Raji (cell line): ENCODE results near the gene RNU6-8.
A peak's percentile ranks its signal among the peaks of the same experiment; 100 is the strongest.

Experiments
- POLR2A ChIP-seq: IDR thresholded peaks from 2 replicates; pipeline ENCODE4 v1.6.1; 2011; ENCODE audit warnings: low read depth, low read length, control low read depth; ENCODE audit not compliant: insufficient read depth

RNU6-8 gene

DNA sequence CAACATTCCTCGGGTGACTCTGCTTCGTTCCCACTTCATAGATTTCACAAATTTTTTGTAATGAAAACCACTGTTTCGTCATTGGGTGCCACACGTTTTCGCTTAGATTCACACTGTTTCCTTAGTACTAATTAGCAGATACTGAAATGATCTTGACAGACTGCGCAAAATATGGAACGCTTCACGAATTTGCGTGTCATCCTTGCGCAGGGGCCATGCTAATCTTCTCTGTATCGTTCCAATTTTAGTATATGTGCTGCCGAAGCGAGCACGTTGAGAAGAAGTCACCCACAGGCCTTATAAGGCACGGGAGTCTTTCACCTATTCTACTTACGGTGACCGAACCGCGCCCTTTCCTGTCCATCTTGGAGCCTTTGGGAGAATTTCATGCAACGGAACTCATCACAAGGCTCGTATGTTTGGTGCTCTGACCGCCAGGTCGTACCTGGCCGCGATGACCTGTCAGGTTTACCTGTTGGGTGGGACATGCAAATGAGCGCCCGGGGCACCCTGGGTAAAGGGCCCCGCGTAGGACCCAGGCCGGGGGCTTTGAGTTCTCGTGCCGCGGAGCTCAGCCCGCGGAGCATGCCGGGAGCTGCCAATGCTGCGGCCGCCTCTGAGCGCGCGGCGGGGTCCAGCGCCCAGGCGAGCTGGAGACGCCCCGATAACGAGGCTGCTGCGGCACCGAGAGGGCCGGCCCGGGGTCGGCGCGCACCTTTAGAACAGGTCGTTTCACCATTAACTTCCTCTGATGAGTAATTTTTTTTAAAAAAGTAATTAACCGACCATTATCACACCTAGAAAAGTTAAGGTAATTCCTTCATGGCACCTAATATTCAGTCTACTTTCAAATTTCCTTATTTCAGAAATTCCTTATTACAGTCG, at the start of gene RNU6-8:
TSS of gene RNU6-8 (minus strand) at position 272 of the 885 bp plus-strand sequence.
- peak; percentile 50 for TF ChIP-seq POLR2A

DNA sequence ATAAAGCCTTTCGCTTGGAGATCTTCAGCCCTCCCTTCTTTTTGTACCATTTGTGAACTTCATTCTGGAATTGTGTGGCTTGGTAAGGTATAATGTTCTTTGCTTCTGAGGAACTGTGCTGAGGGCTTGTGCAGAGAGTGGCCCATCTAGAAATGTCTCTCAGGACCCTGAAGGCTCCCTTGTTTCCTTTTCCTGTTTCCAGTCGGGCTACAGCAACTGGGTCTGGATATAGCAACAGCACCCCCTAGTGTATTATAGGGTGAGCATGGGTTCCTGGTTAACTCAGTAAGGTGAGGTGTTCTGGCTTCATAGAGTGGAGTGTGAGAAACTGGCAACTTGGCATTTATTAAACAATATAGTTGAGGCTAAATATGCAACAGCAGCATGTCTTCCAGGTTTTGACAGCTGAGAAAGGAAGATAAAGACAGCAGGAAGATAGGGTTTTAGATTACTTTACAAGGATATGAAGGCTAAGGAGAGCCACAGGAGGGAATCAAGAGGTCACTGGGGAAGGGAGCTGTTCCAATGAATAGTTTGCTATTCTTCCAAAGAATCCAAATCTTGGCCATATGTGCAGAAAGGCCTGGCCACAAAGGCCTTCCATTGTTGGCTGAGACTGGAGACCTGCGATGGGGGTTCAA, 49.1 kb upstream of the RNU6-8 start:
- no peak for TF ChIP-seq POLR2A

DNA sequence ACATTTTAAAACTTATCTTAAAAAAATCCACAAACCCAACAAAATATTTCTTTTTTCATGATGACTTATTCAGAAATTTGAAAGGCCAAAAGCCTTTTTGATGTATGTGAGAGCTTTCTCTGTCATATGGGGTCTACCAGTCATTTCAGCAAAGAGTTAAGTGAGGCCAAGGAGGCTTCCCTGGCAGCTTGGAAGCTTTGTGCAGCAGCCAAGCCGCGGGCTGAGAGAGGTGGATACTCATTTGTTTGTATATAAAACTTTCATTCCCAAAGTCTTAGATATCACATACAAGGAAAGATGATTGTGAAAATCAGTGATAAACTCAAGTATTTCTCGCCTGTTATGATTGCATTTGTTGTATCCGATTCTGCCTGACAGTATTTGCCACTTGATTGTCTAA, 48.5 kb upstream of the RNU6-8 start:
- no peak for TF ChIP-seq POLR2A

DNA sequence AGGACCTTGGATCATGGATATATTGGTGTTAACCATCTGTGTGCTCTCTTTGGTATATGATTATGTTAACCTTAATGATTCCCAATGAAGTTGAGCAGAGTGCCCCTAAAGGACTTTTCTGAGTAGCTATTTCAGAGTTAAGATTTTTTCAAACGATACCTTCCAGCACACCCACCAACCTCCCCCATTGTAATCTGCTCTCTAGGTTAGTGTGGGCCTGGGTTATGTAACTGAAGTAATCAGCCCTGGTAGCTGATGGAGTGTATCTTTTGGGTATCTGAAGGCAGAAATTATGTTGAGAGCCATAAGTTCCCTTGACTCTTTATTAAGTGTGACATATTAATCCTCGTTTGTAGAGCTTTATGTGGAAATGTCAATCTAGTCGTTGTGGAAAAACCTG, 47.6 kb upstream of the RNU6-8 start:
- TF ChIP-seq POLR2A = no peak

DNA sequence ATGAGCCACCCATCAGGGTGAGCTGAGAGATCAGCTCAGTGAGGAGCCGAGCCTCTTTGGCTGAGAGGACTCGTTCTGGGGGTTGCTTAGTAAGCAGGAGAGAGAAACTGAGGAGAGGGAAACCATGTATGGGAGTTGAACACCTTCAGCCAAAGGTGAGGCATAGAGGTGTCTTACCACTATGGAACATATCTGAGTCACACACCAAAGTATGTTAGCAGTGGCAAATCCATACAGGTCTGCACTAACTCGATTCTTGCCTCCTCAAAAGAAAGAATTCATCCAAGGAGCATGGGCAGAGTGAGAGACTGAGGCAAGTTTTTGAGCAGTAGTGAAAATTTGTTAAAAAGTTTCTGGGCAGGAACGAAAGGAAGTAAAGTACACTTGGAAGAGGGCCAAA, 46.7 kb upstream of the RNU6-8 start:
- TF ChIP-seq POLR2A = no peak

DNA sequence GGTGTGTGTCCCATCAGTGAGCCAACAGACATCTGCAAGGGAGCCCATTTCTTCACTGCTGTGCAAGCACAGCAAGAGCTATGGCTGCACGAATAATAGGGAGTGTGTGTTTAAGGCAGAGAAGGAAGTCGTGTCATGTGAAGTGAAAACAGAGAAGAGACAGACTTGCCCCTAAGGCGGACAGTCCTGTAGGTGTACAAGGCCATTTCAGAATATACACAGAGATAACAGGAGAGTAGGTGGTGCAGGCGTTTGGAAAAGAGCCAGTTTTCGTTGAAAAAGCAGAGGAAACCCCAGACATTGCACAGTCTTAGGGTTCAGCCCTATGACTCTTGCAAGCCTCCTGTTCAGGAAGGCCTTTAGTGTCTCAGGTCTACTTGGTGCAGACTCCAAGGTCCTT, 46.3 kb upstream of the RNU6-8 start:
- no peak for TF ChIP-seq POLR2A

DNA sequence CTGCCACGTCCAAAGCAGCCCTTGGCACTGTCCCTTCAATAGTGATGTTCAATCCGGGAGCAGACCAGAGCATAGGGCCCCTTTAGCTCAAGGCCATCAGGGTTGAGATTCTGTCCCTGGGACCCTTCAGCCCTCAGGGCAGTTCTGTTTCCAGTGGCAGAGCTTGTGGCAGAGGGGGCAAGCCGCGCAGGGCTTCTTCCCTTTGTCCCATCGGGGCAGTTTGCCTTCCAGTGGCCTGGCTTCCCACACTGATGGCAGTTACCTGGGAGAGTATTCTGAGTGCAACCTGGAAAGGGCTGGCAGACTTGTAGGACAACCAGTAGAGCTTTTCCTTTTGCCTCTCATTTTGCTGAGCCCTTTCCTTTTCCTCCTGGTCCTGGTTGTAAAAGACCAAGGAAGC, 43.7 kb upstream of the RNU6-8 start:
- no peak for TF ChIP-seq POLR2A

DNA sequence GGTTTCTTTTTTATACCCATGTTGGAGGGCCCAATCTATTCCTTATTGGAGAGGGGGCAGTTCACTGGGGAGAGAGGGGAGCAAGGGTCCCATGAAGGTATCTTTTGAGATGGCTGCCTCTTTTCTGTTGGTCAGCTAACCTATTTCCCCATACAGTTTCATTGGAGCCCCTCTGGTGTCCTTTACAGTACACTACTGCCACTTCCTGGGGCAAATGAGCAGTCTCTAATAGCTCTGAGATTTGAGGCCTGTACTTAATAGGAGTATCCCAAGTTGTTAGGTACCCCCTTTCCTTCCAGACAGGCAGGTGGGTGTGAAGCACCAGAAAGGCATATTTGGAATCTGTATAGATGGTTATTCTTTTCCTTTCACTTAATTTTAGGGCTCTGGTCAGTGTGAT, 41.3 kb upstream of the RNU6-8 start:
- no peak for TF ChIP-seq POLR2A

DNA sequence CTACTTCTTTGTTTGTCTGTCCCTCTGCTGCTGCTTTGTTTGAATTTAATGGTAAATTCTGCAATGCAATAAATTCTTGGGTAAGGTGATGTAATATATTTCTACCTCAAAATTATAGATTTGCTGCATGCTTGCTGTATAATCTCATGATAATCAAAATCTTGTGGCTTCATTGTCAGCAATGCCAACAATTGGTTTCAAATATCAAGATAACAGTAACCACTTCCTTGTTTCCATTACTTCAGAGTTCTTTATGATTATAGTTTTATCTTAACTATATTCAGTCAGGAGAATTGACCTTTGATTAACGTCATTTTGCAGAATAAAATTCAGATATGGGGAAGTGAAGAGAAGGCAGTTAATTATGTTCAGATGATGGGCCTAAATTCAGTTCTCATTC, 30.2 kb upstream of the RNU6-8 start:
- no peak for TF ChIP-seq POLR2A

DNA sequence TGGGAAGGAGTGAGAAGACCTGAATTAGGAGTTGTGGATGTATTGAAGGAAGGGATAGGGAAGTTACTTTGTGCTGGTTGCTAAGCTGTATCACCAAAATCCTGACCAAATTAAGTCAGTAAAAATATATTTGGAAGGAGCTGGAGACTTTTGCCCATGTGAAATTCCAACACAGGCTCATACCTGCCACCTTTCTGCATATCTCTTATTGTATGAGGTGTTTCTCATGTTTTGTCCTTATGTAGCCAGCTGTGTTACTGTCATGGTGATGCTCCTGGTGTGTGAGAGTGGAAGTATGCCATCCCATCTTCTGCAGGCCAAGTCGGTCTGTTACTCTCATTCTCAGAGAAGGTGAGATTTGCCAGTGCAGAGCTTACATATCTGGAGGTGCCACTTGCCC, 29.4 kb upstream of the RNU6-8 start:
- no peak for TF ChIP-seq POLR2A

DNA sequence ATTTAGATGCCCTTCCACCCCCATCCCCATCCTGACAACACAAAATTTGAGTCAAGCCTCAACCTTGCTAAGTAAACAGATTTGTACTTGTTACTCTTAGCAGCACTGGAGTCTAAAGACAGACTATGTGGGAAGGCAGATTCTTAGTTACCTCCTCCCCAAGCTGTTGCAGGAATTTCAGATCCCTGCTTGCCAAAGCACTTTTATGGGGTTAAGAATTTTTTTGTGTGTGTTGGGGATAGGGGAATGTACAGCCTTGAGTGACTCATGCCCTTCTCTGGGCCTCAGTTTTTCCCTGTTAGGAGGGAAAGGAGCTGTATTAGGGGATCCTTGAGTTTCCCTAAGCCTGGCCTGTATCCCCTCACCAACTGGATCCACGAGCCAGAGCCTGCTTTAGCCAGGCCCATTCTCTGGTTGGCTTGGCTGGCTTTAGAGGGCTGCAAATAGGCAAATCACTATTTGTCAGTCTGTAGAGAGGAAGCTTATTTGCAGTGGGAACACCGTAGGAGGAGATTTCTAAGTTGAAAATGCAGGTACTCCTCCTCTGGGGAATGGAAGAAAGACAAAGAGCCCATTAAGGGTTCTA, 27.7 kb upstream of the RNU6-8 start:
- TF ChIP-seq POLR2A = no peak

DNA sequence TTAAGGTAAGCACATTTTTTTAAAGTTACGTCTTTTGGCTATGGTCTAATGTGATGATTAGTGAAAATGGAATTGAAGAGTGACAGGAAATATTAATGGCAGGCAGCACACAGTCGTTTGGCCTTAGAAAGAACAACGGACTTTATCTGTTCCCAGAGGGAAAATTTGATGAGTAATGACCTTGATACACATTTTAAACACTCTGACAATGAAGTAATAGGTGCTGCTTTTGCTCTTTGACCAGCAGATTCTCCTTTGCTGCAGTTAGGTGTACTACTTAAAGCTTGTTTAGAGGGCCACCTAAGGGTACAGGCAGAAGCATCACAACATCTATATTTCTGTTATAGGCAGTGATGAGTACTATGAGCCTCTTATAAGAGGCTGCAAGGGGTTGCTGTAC, 27.1 kb upstream of the RNU6-8 start:
- TF ChIP-seq POLR2A = no peak

DNA sequence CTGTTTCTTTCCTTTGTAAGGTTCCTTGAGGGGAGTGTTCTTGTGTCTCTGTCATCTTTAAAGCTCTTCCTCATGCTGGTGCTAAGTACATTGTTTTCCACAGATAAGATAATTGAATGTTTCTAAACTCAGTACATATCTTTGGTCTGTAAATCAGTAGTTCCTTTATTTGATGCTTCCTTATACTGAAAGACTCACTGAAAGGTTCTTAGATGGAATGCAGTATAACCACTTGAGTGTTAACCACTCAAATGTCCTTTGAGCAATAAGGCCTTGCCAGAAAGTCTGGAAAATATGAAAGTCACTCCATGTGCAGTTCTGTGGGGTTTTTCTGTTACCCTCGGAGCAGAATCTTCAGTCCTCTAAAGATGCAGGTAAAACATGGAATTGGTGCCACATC, 23.0 kb upstream of the RNU6-8 start:
- no peak for TF ChIP-seq POLR2A

DNA sequence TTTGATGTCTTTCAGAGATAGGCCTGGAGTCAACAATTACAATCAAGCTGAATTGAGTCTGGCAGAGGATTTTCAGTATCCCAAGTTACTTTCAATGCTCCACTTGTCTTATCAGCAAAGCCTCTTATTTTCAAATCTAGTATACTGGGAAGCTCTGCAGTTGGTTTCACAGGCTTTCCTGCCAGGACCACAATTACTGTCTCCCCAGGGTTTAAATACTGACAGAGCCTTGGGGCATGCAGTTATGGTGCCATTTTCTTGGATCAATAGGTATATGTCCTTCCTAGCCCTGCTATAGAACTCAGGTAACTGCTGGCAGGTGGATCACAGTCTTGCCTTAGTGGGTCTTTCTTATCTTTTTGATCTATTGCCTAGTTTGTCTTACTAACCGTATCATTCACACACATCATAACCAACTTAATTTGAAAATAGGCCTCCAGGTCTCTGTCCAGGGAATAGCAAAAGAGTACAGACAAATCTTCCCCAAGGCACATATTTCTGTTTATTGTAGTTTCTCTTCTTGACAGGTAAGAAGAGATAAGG, 22.4 kb upstream of the RNU6-8 start:
- no peak for TF ChIP-seq POLR2A

DNA sequence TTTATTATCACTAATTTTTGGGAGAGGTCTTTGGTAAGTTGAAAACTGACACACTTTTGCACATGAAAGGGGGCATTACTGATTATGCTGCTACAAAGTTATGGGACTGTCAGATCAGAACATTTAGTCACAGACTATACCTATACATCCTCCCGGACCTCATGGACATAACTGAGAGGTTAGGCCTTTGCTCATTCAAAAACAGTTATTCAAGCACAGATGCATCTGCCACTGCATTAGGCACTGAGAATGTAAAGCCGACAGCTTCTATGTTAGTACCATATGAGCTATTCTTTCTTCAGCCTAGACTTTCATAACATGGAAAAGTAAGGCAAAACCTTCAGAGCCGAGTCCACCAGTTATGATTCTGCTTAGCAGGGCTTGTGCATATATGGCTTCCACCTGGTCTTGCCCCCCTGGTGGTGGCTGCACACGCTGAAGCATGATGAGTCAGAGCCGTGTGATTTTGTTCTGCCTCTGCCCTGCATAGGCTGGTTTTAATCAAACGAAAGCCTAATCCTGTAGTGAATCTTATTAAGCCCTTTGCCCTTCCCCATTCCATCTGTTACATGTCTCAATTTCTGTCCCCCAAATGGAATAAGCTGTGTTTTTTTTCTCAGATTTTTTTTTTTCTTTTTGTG, 21.8 kb upstream of the RNU6-8 start:
- TF ChIP-seq POLR2A = no peak
